UCSD-AML1 (cell line): Measurements from ENCODE around the gene KRT31.
"Not testable (repeated sequence)": the region's sequence is repeated elsewhere in the genome, so short reads cannot be mapped to it uniquely, and the experiment has no call there.

Experiments used
- DNase-seq: peaks from one replicate; lab custom pipeline; 2025; ENCODE audit not compliant: unreplicated experiment; lab: John Stamatoyannopoulos, UW

The KRT31 gene

GRCh38 chr17:41418116-41418860 is 20.9 kb upstream of the KRT31 start:
- no peak for DNase-seq

- DNase-seq, result no peak
Measured at GRCh38 chr17:41417576-41418015, 20.2 kb upstream of the KRT31 start.

- DNase-seq, result no peak
Measured at GRCh38 chr17:41417127-41417526, 19.7 kb upstream of the KRT31 start.

GRCh38 chr17:41416479-41416878 is 19.1 kb upstream of the KRT31 start:
- DNase-seq, result no peak

- no peak for DNase-seq
Measured at GRCh38 chr17:41415833-41416335, 18.5 kb upstream of the KRT31 start.

- DNase-seq, result no peak
Measured at GRCh38 chr17:41415411-41415810, 18.0 kb upstream of the KRT31 start.

DNA sequence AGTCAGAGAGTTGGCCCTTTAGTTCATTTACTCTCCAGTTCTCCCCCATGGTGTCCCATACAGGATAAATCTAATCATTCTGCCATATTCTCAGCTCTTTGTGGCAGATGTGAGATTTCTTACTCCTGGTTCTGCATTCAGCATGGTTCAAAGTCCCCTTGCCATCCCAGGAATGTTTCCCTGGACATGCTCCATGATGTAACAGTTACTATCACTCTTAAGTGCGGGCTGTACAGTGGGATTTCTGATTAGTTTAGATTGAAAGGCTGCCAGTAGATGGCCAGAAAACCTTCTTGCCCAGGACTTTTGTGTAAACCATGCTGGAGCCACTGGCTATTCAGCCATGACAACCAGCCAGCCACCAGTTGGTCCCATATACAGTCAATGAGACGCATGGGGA is 16.6 kb upstream of the KRT31 start:
- DNase-seq, result no peak

- DNase-seq, result no peak
Measured at GRCh38 chr17:41413353-41413957, 16.0 kb upstream of the KRT31 start.

GRCh38 chr17:41411072-41411840 is 13.8 kb upstream of the KRT31 start:
- no peak for DNase-seq

DNA sequence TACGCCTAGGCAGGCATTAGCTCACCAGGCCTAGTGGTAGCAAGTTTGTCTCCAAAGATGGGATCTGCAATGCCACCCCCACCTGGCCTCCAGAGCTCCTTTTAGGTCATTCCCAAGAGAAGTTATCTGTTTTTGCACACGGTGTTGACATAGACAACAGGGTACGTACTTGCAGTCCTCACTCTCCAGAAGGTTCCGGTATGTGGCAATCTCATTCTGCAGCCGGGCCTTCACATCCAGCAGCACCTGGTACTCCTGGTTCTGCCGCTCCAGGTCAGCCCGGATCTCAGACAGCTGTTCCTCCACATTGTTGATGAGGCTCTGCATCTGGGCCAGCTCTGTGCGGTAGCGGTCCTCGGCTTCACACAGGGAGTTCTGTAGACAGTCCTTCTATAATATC is 9.8 kb upstream of the KRT31 start:
- no peak for DNase-seq

DNA sequence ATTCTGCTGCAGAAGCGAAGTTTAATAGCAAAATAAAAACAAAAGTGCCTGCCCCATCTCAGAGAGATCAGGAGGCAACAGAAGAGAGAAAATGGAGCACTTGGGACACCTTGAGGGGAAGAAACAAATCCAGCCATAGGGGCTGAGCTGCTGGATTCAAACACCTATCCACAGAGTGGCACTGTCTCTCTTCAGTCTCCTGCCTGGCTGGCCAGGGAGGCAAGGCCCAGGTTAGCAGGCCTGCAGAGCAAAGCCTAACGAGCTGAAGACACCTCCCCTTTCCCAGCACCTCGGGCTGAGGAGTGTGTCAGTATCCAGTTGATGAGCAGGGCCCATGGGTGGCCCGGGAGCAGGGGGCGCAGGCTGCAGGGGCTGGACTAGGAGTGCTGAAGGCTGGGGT is 8.8 kb upstream of the KRT31 start:
- DNase-seq, result no peak

GRCh38 chr17:41404024-41404671 is 6.7 kb upstream of the KRT31 start:
- no peak for DNase-seq

- no peak for DNase-seq
Measured at GRCh38 chr17:41403404-41404023, 6.1 kb upstream of the KRT31 start.

GRCh38 chr17:41402161-41402560 is 4.8 kb upstream of the KRT31 start:
- DNase-seq, result no peak

DNA sequence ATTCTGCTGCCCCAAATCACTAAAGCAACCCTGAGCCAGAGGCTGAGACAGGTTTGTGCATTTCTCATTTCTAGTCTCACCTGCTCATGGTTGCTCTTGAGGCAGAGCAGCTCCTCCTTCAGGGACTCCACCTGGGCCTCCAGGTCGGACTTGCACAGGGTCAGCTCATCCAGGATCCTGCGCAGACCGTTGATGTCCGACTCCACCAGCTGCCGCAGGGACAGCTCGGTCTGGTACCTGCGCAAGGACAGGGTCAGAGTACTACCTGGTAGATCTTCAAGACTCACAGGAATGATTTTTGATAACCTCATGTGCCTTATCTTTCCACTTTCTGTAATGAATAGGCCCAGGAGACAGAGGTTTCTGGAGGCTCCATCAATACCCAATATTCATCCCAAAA is 1.1 kb downstream of the KRT31 start:
- DNase-seq, result no peak

- no peak for DNase-seq
Measured at GRCh38 chr17:41395611-41396010, 1.8 kb downstream of the KRT31 start.

DNA sequence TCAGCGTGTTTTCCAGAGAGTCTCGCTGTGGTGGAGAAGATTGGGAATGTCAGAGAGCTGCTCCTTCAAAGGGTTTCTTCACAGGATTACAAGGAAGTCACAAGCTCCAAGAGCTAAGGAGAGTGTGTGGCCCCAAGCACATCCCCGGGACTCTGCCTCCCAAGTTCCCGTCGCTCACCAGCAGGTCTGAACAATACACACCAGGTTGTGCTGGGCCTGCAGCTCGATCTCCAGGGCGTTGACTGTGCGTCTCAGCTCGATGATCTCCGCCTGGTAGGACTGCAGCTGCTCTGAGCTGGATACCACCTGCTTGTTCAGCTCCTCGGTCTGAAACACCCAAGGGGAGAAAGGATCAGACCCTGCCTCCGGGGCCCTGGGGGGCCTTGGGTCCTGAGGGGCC is 2.4 kb downstream of the KRT31 start:
- DNase-seq, result not testable (repeated sequence)

DNA sequence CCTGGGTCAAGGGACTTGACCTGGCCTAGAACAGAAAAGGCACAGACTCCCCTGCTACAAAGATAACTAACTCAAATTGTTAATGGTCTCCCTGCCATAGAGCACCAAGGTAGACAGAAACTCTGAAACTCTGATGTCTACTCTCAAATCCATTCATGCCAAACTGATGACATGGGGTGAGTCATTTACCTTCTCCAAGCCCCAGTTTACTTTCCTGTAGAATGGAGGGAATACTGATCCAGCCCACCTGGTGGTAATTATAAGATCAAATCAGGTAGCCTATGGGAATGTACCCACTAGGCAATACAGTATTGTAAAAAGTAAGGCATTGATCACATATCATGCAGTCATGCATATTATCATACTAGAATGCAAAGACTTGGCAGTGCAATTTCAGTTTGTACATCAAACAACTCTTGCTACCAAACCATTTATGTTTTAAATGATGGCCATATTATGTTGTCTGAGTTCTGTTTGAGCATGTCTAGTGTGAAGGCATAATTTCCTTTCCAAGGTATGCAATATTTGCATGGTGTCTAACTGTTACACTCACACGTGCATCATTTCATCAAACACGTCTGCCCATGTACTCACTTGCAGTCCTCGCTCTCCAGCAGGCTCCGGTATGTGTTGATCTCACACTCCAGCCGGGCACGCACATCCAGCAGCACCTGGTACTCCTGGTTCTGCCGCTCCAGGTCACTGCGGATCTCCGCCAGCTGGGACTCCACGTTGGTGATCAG is 3.0 kb downstream of the KRT31 start:
- DNase-seq, result no peak

GRCh38 chr17:41393826-41394225 is 3.6 kb downstream of the KRT31 start:
- no peak for DNase-seq

GRCh38 chr17:41393294-41393693 is 4.1 kb downstream of the KRT31 start:
- DNase-seq, result no peak
